Activated naive CD8-positive, alpha-beta T cell (primary cell): ENCODE data around the gene SPRR2A.
"Not testable (repeated sequence)": the region's sequence is repeated elsewhere in the genome, so short reads cannot be mapped to it uniquely, and the experiment has no call there.

ENCODE experiments used
- H3K27ac Mint-ChIP-seq: one replicate; pipeline ENCODE4 v1.8.0; 2021; ENCODE audit warnings: mixed read lengths
- H3K27me3 Mint-ChIP-seq: one replicate; pipeline ENCODE4 v1.8.0; 2021; ENCODE audit warnings: mixed read lengths
- H3K36me3 Mint-ChIP-seq: one replicate; pipeline ENCODE4 v1.8.0; 2021; ENCODE audit warnings: mixed read lengths
- H3K4me1 Mint-ChIP-seq: one replicate; pipeline ENCODE4 v1.8.0; 2021; ENCODE audit warnings: low read depth, mixed read lengths
- H3K4me3 Mint-ChIP-seq: one replicate; pipeline ENCODE4 v1.8.0; 2021; ENCODE audit warnings: mild to moderate bottlenecking, mixed read lengths
- H3K9me3 Mint-ChIP-seq: one replicate; pipeline ENCODE4 v1.8.0; 2021; ENCODE audit warnings: low read depth, mixed read lengths

SPRR2A gene

GRCh38 chr1:153057375-153057774 is at the start of gene SPRR2A:
SPRR2A (minus strand) TSS chr1:153057512; CDS start chr1:153056735, 777 bp downstream.
- no peak within 1 kb of the TSS for H3K4me3 Mint-ChIP-seq
- H3K4me1 Mint-ChIP-seq: no peaks in the 10 kb centered on the region
- H3K27me3 Mint-ChIP-seq: peaks cover 22% of the 10 kb centered on the region
- no peaks in the 10 kb centered on the region for H3K36me3 Mint-ChIP-seq
- H3K9me3 Mint-ChIP-seq: no peaks in the 10 kb centered on the region
- H3K27ac Mint-ChIP-seq: no peak within 1 kb of the TSS

- H3K4me3 Mint-ChIP-seq: no peak overlapping the region
- H3K4me1 Mint-ChIP-seq: no peaks in the 10 kb centered on the region
- no peak overlapping the region for H3K27ac Mint-ChIP-seq
- H3K27me3 Mint-ChIP-seq: peaks cover 16% of the 10 kb centered on the region
- H3K9me3 Mint-ChIP-seq: peaks cover 7% of the 10 kb centered on the region
- no peaks in the 10 kb centered on the region for H3K36me3 Mint-ChIP-seq
Observed at GRCh38 chr1:153100245-153100644, 42.9 kb upstream of the SPRR2A start.

GRCh38 chr1:153099461-153100045 is 42.2 kb upstream of the SPRR2A start:
- Mint-ChIP-seq H3K4me1 (no peaks in the 10 kb centered on the region), H3K27me3 (peaks cover 16% of the 10 kb centered on the region), H3K36me3 (no peaks in the 10 kb centered on the region), H3K4me3 (no peak overlapping the region), H3K9me3 (peaks cover 6% of the 10 kb centered on the region), H3K27ac (no peak overlapping the region)

GRCh38 chr1:153095764-153096163 is 38.5 kb upstream of the SPRR2A start:
- Mint-ChIP-seq H3K27me3 (peaks cover 11% of the 10 kb centered on the region), H3K36me3 (no peaks in the 10 kb centered on the region), H3K4me1 (no peaks in the 10 kb centered on the region), H3K4me3 (no peak overlapping the region), H3K9me3 (no peaks in the 10 kb centered on the region), H3K27ac (no peak overlapping the region)

- Mint-ChIP-seq H3K4me1 (no peaks in the 10 kb centered on the region), H3K27me3 (peaks cover 9% of the 10 kb centered on the region), H3K36me3 (no peaks in the 10 kb centered on the region)
Observed at GRCh38 chr1:153094426-153094825, 37.1 kb upstream of the SPRR2A start, which contains the start of gene SPRR2E. SPRR2E (minus strand) TSS chr1:153094526; CDS start chr1:153093751, 775 bp downstream.

GRCh38 chr1:153087652-153088051 is 30.3 kb upstream of the SPRR2A start:
- Mint-ChIP-seq H3K27ac (no peak overlapping the region), H3K4me3 (no peak overlapping the region), H3K9me3 (no peaks in the 10 kb centered on the region), H3K4me1 (no peaks in the 10 kb centered on the region), H3K27me3 (peaks cover 12% of the 10 kb centered on the region), H3K36me3 (no peaks in the 10 kb centered on the region)

More at GRCh38 chr1:153094426-153094825, 37.1 kb upstream of the SPRR2A start, which contains the start of gene SPRR2E:
- Mint-ChIP-seq H3K27ac (no peak within 1 kb of the TSS), H3K4me3 (no peak within 1 kb of the TSS), H3K9me3 (no peaks in the 10 kb centered on the region)

GRCh38 chr1:153081736-153082135 is 24.4 kb upstream of the SPRR2A start:
- Mint-ChIP-seq H3K4me1 (no peaks in the 10 kb centered on the region), H3K27ac (no peak overlapping the region), H3K27me3 (peaks cover 23% of the 10 kb centered on the region), H3K36me3 (peaks cover 4% of the 10 kb centered on the region), H3K4me3 (no peak overlapping the region), H3K9me3 (peaks cover 5% of the 10 kb centered on the region)

GRCh38 chr1:153072806-153073726 is 15.8 kb upstream of the SPRR2A start:
- no peaks in the 10 kb centered on the region for H3K36me3 Mint-ChIP-seq
- no peak overlapping the region for H3K4me3 Mint-ChIP-seq
- no peak overlapping the region for H3K27ac Mint-ChIP-seq
- H3K4me1 Mint-ChIP-seq: no peaks in the 10 kb centered on the region
- no peaks in the 10 kb centered on the region for H3K9me3 Mint-ChIP-seq
- H3K27me3 Mint-ChIP-seq: peaks cover 13% of the 10 kb centered on the region

- Mint-ChIP-seq H3K4me3 (no peak within 1 kb of the TSS), H3K27ac (no peak within 1 kb of the TSS), H3K4me1 (no peaks in the 10 kb centered on the region), H3K27me3 (peaks cover 12% of the 10 kb centered on the region), H3K36me3 (no peaks in the 10 kb centered on the region), H3K9me3 (no peaks in the 10 kb centered on the region)
Observed at GRCh38 chr1:153071511-153071910, 14.2 kb upstream of the SPRR2A start, which contains the start of gene SPRR2B. SPRR2B (minus strand) TSS chr1:153071611; CDS start chr1:153070839, 772 bp downstream.

- Mint-ChIP-seq H3K36me3 (no peaks in the 10 kb centered on the region), H3K4me1 (no peaks in the 10 kb centered on the region), H3K4me3 (no peak overlapping the region)
Observed at GRCh38 chr1:153070243-153070642, 12.9 kb upstream of the SPRR2A start.

GRCh38 chr1:153058826-153059784 is 1.8 kb upstream of the SPRR2A start:
- Mint-ChIP-seq H3K36me3 (no peaks in the 10 kb centered on the region), H3K27me3 (peaks cover 13% of the 10 kb centered on the region), H3K9me3 (no peaks in the 10 kb centered on the region), H3K27ac (no peak overlapping the region), H3K4me1 (no peaks in the 10 kb centered on the region), H3K4me3 (no peak overlapping the region)

More at GRCh38 chr1:153070243-153070642, 12.9 kb upstream of the SPRR2A start:
- H3K9me3 Mint-ChIP-seq: no peaks in the 10 kb centered on the region
- no peak overlapping the region for H3K27ac Mint-ChIP-seq
- H3K27me3 Mint-ChIP-seq: peaks cover 12% of the 10 kb centered on the region

GRCh38 chr1:153058154-153058553 is 842 bp upstream of the SPRR2A start:
- no peak overlapping the region for H3K4me3 Mint-ChIP-seq
- peaks cover 15% of the 10 kb centered on the region for H3K27me3 Mint-ChIP-seq
- H3K4me1 Mint-ChIP-seq: no peaks in the 10 kb centered on the region
- no peak overlapping the region for H3K27ac Mint-ChIP-seq
- no peaks in the 10 kb centered on the region for H3K9me3 Mint-ChIP-seq
- H3K36me3 Mint-ChIP-seq: no peaks in the 10 kb centered on the region

GRCh38 chr1:153056111-153056510 is 1.2 kb downstream of the SPRR2A start:
- not testable (repeated sequence) for H3K36me3 Mint-ChIP-seq, H3K9me3 Mint-ChIP-seq, H3K27ac Mint-ChIP-seq, H3K4me1 Mint-ChIP-seq, H3K4me3 Mint-ChIP-seq
- H3K27me3 Mint-ChIP-seq: peaks cover 23% of the 10 kb centered on the region

- H3K27ac Mint-ChIP-seq: no peak overlapping the region
- H3K36me3 Mint-ChIP-seq: no peaks in the 10 kb centered on the region
- no peak overlapping the region for H3K4me3 Mint-ChIP-seq
- no peaks in the 10 kb centered on the region for H3K4me1 Mint-ChIP-seq
- peaks cover 32% of the 10 kb centered on the region for H3K27me3 Mint-ChIP-seq
- H3K9me3 Mint-ChIP-seq: peaks cover 3% of the 10 kb centered on the region
Observed at GRCh38 chr1:153049211-153049610, 8.1 kb downstream of the SPRR2A start.
